K562 (cell line): ENCODE measurements around the gene TXNL1. TPM values are rescaled to one million over a fixed set of nuclear protein-coding genes. Genes with fewer than 3 reads are reported as not detected.

Experiments
- ATAC-seq: fragments of 200-7000 bp; cut with Tn5 transposase; 3 replicates; pipeline ENCODE4 v1.9.1; 2020; ENCODE audit warnings: moderate library complexity
- BruUV-seq: library from RNA; stranded (reverse); fragments of 400-500 nt; replicated peaks from 2 replicates; lab custom pipeline; 2021; lab: Mats Ljungman, UMichigan
- CTCF ChIA-PET: fragments of 300-600 bp; formaldehyde crosslinking; extraction: SDS; loops from one replicate; lab custom pipeline; 2021; ENCODE audit warnings: low intra/inter-chr PET ratio; lab: Yijun Ruan, JAX
- POLR2A ChIA-PET: fragments of 300-600, 350-650 bp; sonication (Branson Sonifier 250); formaldehyde crosslinking; extraction: SDS; loops from one replicate; lab custom pipeline; 2021; ENCODE audit warnings: antibody characterized with exemption, inconsistent platforms; lab: Yijun Ruan, JAX
- DNase-seq, 4 experiments: peaks; one replicate each; pipeline versions ENCODE4 v3.0.0 to v3.0.0-alpha.2; 2011 to 2018; ENCODE audit warnings: low spot score in 3 of 4, mixed read lengths in 3 of 4; ENCODE audit errors: extremely low read depth in 1 of 4
- FAIRE-seq: peaks from 2 replicates; lab custom pipeline; 2011; peaks lifted over from hg19 to GRCh38; lab: Jason Lieb, UNC
- H2AFZ ChIP-seq: 2 replicates; pipeline ENCODE4 v1.6.0; 2011; ENCODE audit warnings: low read depth, low read length, control low read depth, inconsistent platforms
- H3K27ac ChIP-seq: fragments of 200-600 bp; 3 replicates; pipeline ENCODE4 v1.8.0; 2011; ENCODE audit warnings: low read depth, mild to moderate bottlenecking, control low read depth, inconsistent platforms, low read length, moderate library complexity, mixed read lengths; ENCODE audit errors: extremely low read depth
- H3K27me3 ChIP-seq, 2 experiments: fragments of 300-600 bp in 1 of 2; 2 replicates in 1 of 2; 3 replicates in 1 of 2; pipeline versions ENCODE4 v1.6.0 to v1.8.0; 2011; ENCODE audit warnings: inconsistent platforms in 2 of 2, low read length in 2 of 2, mild to moderate bottlenecking in 1 of 2, mixed read lengths in 1 of 2, moderate library complexity in 1 of 2; ENCODE audit not compliant: control insufficient read depth in 2 of 2, insufficient read depth in 2 of 2
- H3K36me3 ChIP-seq: fragments of 300-600 bp; 3 replicates; pipeline ENCODE4 v1.8.0; 2011; ENCODE audit warnings: mild to moderate bottlenecking, low read length, inconsistent platforms; ENCODE audit not compliant: control insufficient read depth, insufficient read depth
- H3K4me1 ChIP-seq, 2 experiments: fragments of 200-600 bp in 1 of 2; replicated peaks in 1 of 2; 2 replicates in 1 of 2; 3 replicates in 1 of 2; pipeline versions ENCODE4 v1.5.1 to v1.8.0; 2011; ENCODE audit warnings: inconsistent platforms in 2 of 2, low read length in 2 of 2, mild to moderate bottlenecking in 1 of 2, mixed read lengths in 1 of 2, moderate library complexity in 1 of 2; ENCODE audit not compliant: control insufficient read depth in 2 of 2, insufficient read depth in 2 of 2
- H3K4me2 ChIP-seq: 2 replicates; pipeline ENCODE4 v1.6.1; 2011; ENCODE audit warnings: low read length, control low read depth, inconsistent platforms, mixed read lengths; ENCODE audit not compliant: insufficient read depth
- H3K4me3 ChIP-seq: fragments of 200-600 bp; sonication (generic), shearing (Covaris generic); 2 replicates; pipeline ENCODE4 v1.5.1; 2016; ENCODE audit warnings: control low read depth, inconsistent platforms
- H3K79me2 ChIP-seq: fragments of 200-600 bp; 3 replicates; pipeline ENCODE4 v1.8.0; 2011; ENCODE audit warnings: low read length, inconsistent platforms; ENCODE audit not compliant: control insufficient read depth, insufficient read depth
- H3K9ac ChIP-seq, 2 experiments: 2 replicates each; pipeline versions ENCODE4 v1.6.0 to v1.6.1; 2011; ENCODE audit warnings: low read depth in 2 of 2, low read length in 2 of 2, control low read depth in 1 of 2, inconsistent platforms in 1 of 2, mild to moderate bottlenecking in 1 of 2, mixed read lengths in 1 of 2; ENCODE audit not compliant: insufficient read depth in 1 of 2
- H3K9me1 ChIP-seq: one replicate; pipeline ENCODE4 v1.6.0; 2011; ENCODE audit warnings: inconsistent platforms, mild to moderate bottlenecking, low read length, moderate library complexity; ENCODE audit not compliant: control insufficient read depth, insufficient read depth
- H3K9me3 ChIP-seq: replicated peaks from 2 replicates; pipeline ENCODE4 v1.5.1; 2011; ENCODE audit warnings: low read depth, low read length, inconsistent platforms; ENCODE audit not compliant: control insufficient read depth, insufficient read depth
- H4K20me1 ChIP-seq: replicated peaks from 2 replicates; pipeline ENCODE4 v1.6.1; 2011; ENCODE audit warnings: low read length, inconsistent platforms, mixed read lengths; ENCODE audit not compliant: control insufficient read depth, insufficient read depth
- CEBPB ChIP-seq: fragments of 450-650 bp; IDR thresholded peaks from 2 replicates; pipeline ENCODE4 v1.6.1; 2016; ENCODE audit warnings: missing genetic modification characterization, missing compliant biosample characterization
- CHD1 ChIP-seq: fragments of 200-600 bp; sonication (generic); IDR thresholded peaks from one replicate; pipeline ENCODE4 v1.6.1; 2012; ENCODE audit warnings: mild to moderate bottlenecking, moderate library complexity, low read length, inconsistent platforms
- MEF2A ChIP-seq: IDR thresholded peaks from 2 replicates; pipeline ENCODE4 v1.6.1; 2011; ENCODE audit warnings: low read depth, mild to moderate bottlenecking, low read length, moderate library complexity; ENCODE audit not compliant: control insufficient read depth
- RFX5 ChIP-seq: IDR thresholded peaks from 2 replicates; pipeline ENCODE4 v1.6.1; 2011; ENCODE audit warnings: low read depth, mild to moderate bottlenecking, improper control_type of control experiment, low read length
- SFPQ ChIP-seq: fragments of 200-400 bp; formaldehyde crosslinking; IDR thresholded peaks from 2 replicates; pipeline ENCODE4 v1.6.1; 2017; ENCODE audit warnings: mild to moderate bottlenecking, low read depth, low read length, moderate library complexity
- SMARCA5 ChIP-seq: fragments of 450-650 bp; IDR thresholded peaks from 2 replicates; pipeline ENCODE4 v1.6.1; 2016
- ZNF76 ChIP-seq: fragments of 250-450 bp; sonication (Bioruptor Pico); IDR thresholded peaks from 2 replicates; pipeline ENCODE4 v1.4.0; 2020; ENCODE audit warnings: mild to moderate bottlenecking, moderate library complexity, borderline replicate concordance
- WGBS: fragments of 100-300 bp; shearing (Covaris generic); methylation state at CpG from one replicate; pipeline ENCODE4 v1.1.6; 2016; ENCODE audit warnings: low coverage, mixed read lengths; ENCODE audit not compliant: insufficient coverage; ENCODE audit errors: missing lambda C conversion rate; 5-methylcytosine and 5-hydroxymethylcytosine counted together
- in situ Hi-C: fragments of 300-500 bp; cut with MboI; formaldehyde crosslinking; loops from 4 replicates; pipeline ENCODE4 v1.15.0; 2018; ENCODE audit warnings: inconsistent platforms, mixed read lengths
- intact Hi-C: fragments of 100-400 bp; cut with micrococcal nuclease; formaldehyde crosslinking; loops from 2 replicates; pipeline ENCODE4 v1.14.2; 2022
- polyA plus RNA-seq, 8 experiments: library from polyadenylated mRNA; depleted of rRNA in 4 of 8; stranded (reverse) in 5 of 8; unstranded in 3 of 8; fragments of >200 nt; fragmentation: Nextera tagmentation in 2 of 8; fragmentation: Illumina TruSeq in 1 of 8; extraction: Ambion mirVana in 2 of 8; extraction: Trizol in 1 of 8; gene quantifications; 2 replicates each; pipeline versions ENCODE4 v1.2.1 to v1.2.3, GENCODE V29; 2011 to 2014; ENCODE audit warnings: inconsistent platforms in 1 of 8, missing spikeins in 1 of 8
- total RNA-seq, 7 experiments: library from RNA; depleted of rRNA in 6 of 7; stranded (reverse); fragments of >200 nt in 6 of 7; fragmentation: Illumina TruSeq in 2 of 7; extraction: Trizol in 2 of 7; gene quantifications; 2 replicates each; pipeline versions ENCODE4 v1.2.1 to v1.2.3, GENCODE V29; 2011 to 2021; ENCODE audit warnings: low replicate concordance in 1 of 7
- TF ChIP-seq, protein P1 (sequence below), 2 experiments: IDR thresholded peaks in 1 of 2; conservative IDR thresholded peaks in 1 of 2; 2 replicates each; pipeline ENCODE4 v1.6.1; 2016; ENCODE audit warnings: low read depth in 2 of 2, mild to moderate bottlenecking in 1 of 2, missing compliant biosample characterization in 1 of 2, missing genetic modification characterization in 1 of 2, moderate library complexity in 1 of 2
- TF ChIP-seq, protein P2 (sequence below): fragments of 450-650 bp; IDR thresholded peaks from one replicate; pipeline ENCODE4 v1.6.1; 2018; ENCODE audit warnings: mild to moderate bottlenecking, moderate library complexity; ENCODE audit not compliant: partially characterized antibody
- TF ChIP-seq, protein P3 (sequence below), 2 experiments: IDR thresholded peaks; 2 replicates each; pipeline ENCODE4 v1.6.1; 2011; ENCODE audit warnings: borderline replicate concordance in 1 of 2, control low read depth in 1 of 2, low read depth in 1 of 2, low read length in 1 of 2, mild to moderate bottlenecking in 1 of 2, mixed read lengths in 1 of 2, moderate library complexity in 1 of 2; ENCODE audit not compliant: insufficient read depth in 1 of 2, insufficient read length in 1 of 2, poor library complexity in 1 of 2, severe bottlenecking in 1 of 2; ENCODE audit errors: extremely low read depth in 1 of 2
- TF ChIP-seq, protein P4 (sequence below): fragments of 250-450 bp; sonication (Bioruptor Pico); IDR thresholded peaks from 2 replicates; pipeline ENCODE4 v1.5.1; 2021; ENCODE audit warnings: mild to moderate bottlenecking

Gene TXNL1
- total and polyA plus RNA-seq, 9 of the 15 experiments (the other 6 are each of a cell fraction or from before 2014, with no cell fraction given): 45.4 to 103 (median 65.7) TPM

- no peak overlapping the region for H3K27ac ChIP-seq
- ChIA-PET POLR2A (interaction anchor here (0.6 kb wide), 1 partner anchor 26 kb away, joined by 4 read pairs; no protein-coding TSS in a partner anchor), CTCF (no interaction called here)
- H3K9ac ChIP-seq: no peak overlapping the region
- WGBS: 3% methylated on average over 3 of the region's 7 CpGs
- intact Hi-C loops (no loop called here), in situ Hi-C loops (loop anchor here (25.0 kb wide), 1 partner anchor 1326 kb away; no protein-coding TSS in a partner anchor)
- BruUV-seq: no TSS peak
- no peak overlapping the region for H3K4me3 ChIP-seq
- H3K36me3 ChIP-seq: no peaks in the 10 kb centered on the region
- H3K4me1 ChIP-seq: peaks cover 0 to 3% of the 10 kb centered on the region in 2 experiments; a peak in 2 of 5 replicates
- H2AFZ ChIP-seq: peak overlapping the region; percentile 83
- DNase-seq (peak; percentile 41 to 68 (median 58)), ATAC-seq (peak; percentile 99), FAIRE-seq (peak; percentile 60)
- no peaks in the 10 kb centered on the region for H3K9me1 ChIP-seq
- H3K4me2 ChIP-seq: peak overlapping the region; percentile 46; the same call in 1 of the 2 replicates
- no peaks in the 10 kb centered on the region for H3K9me3 ChIP-seq
- peaks cover 0 to 3% of the 10 kb centered on the region in 2 experiments; a peak in 2 of 5 replicates for H3K27me3 ChIP-seq
- no peaks in the 10 kb centered on the region for H4K20me1 ChIP-seq
- no peaks in the 10 kb centered on the region for H3K79me2 ChIP-seq
- TF ChIP-seq ZNF76 (CRISPR knock-in tag) (no peak), RFX5 (no peak), SMARCA5 (no peak), MEF2A (no peak; the same call in 1 of the 2 replicates), SFPQ (no peak), CHD1 (no peak), CEBPB (tag) (no peak)
- TF ChIP-seq, protein P1, sequence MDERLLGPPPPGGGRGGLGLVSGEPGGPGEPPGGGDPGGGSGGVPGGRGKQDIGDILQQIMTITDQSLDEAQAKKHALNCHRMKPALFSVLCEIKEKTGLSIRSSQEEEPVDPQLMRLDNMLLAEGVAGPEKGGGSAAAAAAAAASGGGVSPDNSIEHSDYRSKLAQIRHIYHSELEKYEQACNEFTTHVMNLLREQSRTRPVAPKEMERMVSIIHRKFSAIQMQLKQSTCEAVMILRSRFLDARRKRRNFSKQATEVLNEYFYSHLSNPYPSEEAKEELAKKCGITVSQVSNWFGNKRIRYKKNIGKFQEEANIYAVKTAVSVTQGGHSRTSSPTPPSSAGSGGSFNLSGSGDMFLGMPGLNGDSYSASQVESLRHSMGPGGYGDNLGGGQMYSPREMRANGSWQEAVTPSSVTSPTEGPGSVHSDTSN (CRISPR knock-in tag; IDR thresholded peaks at IDR 0.05; ENCODE audit: low read depth): no peak
- TF ChIP-seq, protein P1 (tag; conservative IDR thresholded peaks at IDR 0.05; ENCODE audit: low read depth): no peak
- TF ChIP-seq, protein P2, sequence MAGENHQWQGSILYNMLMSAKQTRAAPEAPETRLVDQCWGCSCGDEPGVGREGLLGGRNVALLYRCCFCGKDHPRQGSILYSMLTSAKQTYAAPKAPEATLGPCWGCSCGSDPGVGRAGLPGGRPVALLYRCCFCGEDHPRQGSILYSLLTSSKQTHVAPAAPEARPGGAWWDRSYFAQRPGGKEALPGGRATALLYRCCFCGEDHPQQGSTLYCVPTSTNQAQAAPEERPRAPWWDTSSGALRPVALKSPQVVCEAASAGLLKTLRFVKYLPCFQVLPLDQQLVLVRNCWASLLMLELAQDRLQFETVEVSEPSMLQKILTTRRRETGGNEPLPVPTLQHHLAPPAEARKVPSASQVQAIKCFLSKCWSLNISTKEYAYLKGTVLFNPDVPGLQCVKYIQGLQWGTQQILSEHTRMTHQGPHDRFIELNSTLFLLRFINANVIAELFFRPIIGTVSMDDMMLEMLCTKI: no peak
- TF ChIP-seq, protein P3, sequence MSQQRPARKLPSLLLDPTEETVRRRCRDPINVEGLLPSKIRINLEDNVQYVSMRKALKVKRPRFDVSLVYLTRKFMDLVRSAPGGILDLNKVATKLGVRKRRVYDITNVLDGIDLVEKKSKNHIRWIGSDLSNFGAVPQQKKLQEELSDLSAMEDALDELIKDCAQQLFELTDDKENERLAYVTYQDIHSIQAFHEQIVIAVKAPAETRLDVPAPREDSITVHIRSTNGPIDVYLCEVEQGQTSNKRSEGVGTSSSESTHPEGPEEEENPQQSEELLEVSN (IDR thresholded peaks at IDR 0.05; ENCODE audit: borderline replicate concordance in 1 of 2, extremely low read depth in 1 of 2, insufficient read depth in 1 of 2, insufficient read length in 1 of 2, low read depth in 1 of 2, low read length in 1 of 2, poor library complexity in 1 of 2, severe bottlenecking in 1 of 2): peak in 1 of 2 experiments; percentile 58
- TF ChIP-seq, protein P4, sequence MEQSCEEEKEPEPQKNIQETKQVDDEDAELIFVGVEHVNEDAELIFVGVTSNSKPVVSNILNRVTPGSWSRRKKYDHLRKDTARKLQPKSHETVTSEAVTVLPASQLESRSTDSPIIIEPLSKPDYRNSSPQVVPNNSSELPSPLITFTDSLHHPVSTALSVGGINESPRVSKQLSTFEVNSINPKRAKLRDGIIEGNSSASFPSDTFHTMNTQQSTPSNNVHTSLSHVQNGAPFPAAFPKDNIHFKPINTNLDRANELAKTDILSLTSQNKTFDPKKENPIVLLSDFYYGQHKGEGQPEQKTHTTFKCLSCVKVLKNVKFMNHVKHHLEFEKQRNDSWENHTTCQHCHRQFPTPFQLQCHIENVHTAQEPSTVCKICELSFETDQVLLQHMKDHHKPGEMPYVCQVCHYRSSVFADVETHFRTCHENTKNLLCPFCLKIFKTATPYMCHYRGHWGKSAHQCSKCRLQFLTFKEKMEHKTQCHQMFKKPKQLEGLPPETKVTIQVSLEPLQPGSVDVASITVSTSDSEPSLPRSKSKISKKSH (CRISPR knock-in tag): no peak
These were observed 74.8 kb downstream of the TXNL1 start for GRCh38 chr18:56563568-56563967.
